Measurements from ENCODE around the gene SRCAP. TPM values are rescaled to one million over a fixed set of nuclear protein-coding genes. Genes with fewer than 3 reads are reported as not detected.

SRCAP gene
- total and polyA plus RNA-seq, 2 donors from 2014 or later: 1.6 to 71.9 TPM

DNA sequence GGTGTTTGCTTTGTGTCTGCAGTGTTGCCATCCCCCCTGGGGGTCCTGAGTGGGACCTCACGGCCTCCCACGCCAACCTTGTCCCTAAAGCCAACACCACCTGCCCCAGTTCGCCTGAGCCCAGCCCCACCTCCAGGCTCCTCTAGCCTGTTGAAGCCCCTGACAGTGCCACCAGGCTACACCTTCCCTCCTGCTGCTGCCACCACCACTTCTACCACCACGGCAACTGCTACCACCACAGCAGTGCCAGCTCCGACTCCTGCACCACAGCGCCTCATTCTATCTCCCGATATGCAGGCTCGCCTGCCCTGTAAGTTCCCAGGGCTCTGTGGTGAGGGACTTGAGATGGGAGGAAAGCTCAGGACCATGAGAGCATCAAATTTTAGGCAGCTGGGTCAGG lies 22.2 kb downstream of the SRCAP start:
- Histone ChIP-seq H3K36me3 (ENCODE audit: control insufficient read depth in 2 of 3, insufficient read depth in 3 of 3, low read length in 3 of 3) (peaks cover 8 to 76% (median 55%) of the 10 kb centered on the region in 3 donors), H3K9ac (ENCODE audit: low read length in 3 of 3) (no peak overlapping the region), H3K4me3 (ENCODE audit: low read length in 3 of 3) (no peak overlapping the region), H3K4me1 (ENCODE audit: control insufficient read depth in 2 of 3, insufficient read depth in 2 of 3, low read depth in 1 of 3, low read length in 3 of 3) (peaks cover 0 to 1% (median 0%) of the 10 kb centered on the region in 3 donors), H3K9me3 (ENCODE audit: control insufficient read depth in 2 of 3, insufficient read depth in 1 of 3, low read length in 3 of 3) (no peaks in the 10 kb centered on the region), H3K27ac (ENCODE audit: low read depth in 2 of 2, low read length in 2 of 2) (no peak overlapping the region), H3K27me3 (ENCODE audit: control insufficient read depth, insufficient read depth, low read length) (no peaks in the 10 kb centered on the region)
- intact Hi-C loops (cut with DNase I): no loop called here
- DNase-seq (peak in 1 of 5 donors; percentile 62), FAIRE-seq (no peak)
- TF ChIP-seq, protein P1, sequence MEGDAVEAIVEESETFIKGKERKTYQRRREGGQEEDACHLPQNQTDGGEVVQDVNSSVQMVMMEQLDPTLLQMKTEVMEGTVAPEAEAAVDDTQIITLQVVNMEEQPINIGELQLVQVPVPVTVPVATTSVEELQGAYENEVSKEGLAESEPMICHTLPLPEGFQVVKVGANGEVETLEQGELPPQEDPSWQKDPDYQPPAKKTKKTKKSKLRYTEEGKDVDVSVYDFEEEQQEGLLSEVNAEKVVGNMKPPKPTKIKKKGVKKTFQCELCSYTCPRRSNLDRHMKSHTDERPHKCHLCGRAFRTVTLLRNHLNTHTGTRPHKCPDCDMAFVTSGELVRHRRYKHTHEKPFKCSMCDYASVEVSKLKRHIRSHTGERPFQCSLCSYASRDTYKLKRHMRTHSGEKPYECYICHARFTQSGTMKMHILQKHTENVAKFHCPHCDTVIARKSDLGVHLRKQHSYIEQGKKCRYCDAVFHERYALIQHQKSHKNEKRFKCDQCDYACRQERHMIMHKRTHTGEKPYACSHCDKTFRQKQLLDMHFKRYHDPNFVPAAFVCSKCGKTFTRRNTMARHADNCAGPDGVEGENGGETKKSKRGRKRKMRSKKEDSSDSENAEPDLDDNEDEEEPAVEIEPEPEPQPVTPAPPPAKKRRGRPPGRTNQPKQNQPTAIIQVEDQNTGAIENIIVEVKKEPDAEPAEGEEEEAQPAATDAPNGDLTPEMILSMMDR (IDR thresholded peaks at IDR 0.05; ENCODE audit: borderline replicate concordance, extremely low read depth, insufficient read depth): no peak

DNA sequence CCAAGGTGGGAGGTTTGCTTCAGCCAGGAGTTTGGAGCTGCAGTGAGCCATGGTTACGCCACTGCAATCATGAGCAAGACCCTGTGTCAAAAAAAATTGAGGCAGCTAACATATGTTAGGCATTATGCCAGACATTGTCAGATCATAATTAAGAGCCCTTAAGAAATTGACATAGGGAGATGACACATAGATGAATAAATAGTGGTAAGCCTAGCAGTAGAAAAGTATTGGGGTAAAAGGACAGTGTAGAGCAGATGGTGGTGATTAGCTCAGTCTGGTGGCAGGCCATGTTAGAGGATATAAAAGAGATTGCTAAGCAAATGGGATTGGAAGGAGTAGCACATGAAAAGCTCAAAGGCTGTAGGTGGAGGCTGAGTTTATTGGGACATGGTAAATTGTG lies 22.6 kb downstream of the SRCAP start:
- no peak for FAIRE-seq
- DNase-seq: no peak
- H3K27me3 ChIP-seq (ENCODE audit: control insufficient read depth, insufficient read depth, low read length): no peaks in the 10 kb centered on the region
- no peak overlapping the region for H3K4me3 ChIP-seq (ENCODE audit: low read length in 3 of 3)
- no peak overlapping the region for H3K27ac ChIP-seq (ENCODE audit: low read depth in 2 of 2, low read length in 2 of 2)
- intact Hi-C loops (cut with DNase I): no loop called here
- no peak overlapping the region for H3K9ac ChIP-seq (ENCODE audit: low read length in 3 of 3)
- peaks cover 8 to 72% (median 51%) of the 10 kb centered on the region in 3 donors for H3K36me3 ChIP-seq (ENCODE audit: control insufficient read depth in 2 of 3, insufficient read depth in 3 of 3, low read length in 3 of 3)
- no peaks in the 10 kb centered on the region for H3K9me3 ChIP-seq (ENCODE audit: control insufficient read depth in 2 of 3, insufficient read depth in 1 of 3, low read length in 3 of 3)
- TF ChIP-seq, protein P1 (IDR thresholded peaks at IDR 0.05; ENCODE audit: borderline replicate concordance, extremely low read depth, insufficient read depth): no peak
- peaks cover 0 to 2% (median 0%) of the 10 kb centered on the region in 3 donors for H3K4me1 ChIP-seq (ENCODE audit: control insufficient read depth in 2 of 3, insufficient read depth in 2 of 3, low read depth in 1 of 3, low read length in 3 of 3)

DNA sequence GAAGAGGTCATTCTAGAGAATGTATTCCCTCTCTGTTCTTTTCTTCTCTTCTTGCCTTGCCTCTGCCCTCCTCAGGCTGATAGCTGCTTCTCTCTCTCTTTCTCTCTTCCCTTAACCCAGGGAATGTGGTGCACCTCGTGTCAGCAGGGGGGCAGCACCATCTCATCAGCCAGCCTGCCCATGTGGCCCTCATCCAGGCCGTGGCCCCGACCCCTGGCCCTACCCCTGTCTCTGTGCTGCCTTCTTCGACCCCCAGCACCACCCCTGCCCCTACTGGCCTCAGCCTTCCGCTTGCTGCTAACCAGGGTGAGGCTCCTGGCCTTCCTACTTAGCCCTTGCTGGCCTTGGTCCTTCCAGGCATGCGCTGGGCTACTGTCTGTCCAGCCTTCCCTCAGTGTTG lies 23.5 kb downstream of the SRCAP start:
- no peak overlapping the region for H3K27ac ChIP-seq (ENCODE audit: low read depth in 2 of 2, low read length in 2 of 2)
- H3K4me1 ChIP-seq (ENCODE audit: control insufficient read depth in 2 of 3, insufficient read depth in 2 of 3, low read depth in 1 of 3, low read length in 3 of 3): peaks cover 0 to 2% (median 0%) of the 10 kb centered on the region in 3 donors
- H3K9me3 ChIP-seq (ENCODE audit: control insufficient read depth in 2 of 3, insufficient read depth in 1 of 3, low read length in 3 of 3): no peaks in the 10 kb centered on the region
- H3K9ac ChIP-seq (ENCODE audit: low read length in 3 of 3): no peak overlapping the region
- FAIRE-seq (no peak), DNase-seq (peak in 1 of 5 donors; percentile 41)
- TF ChIP-seq, protein P1 (IDR thresholded peaks at IDR 0.05; ENCODE audit: borderline replicate concordance, extremely low read depth, insufficient read depth): no peak
- H3K36me3 ChIP-seq (ENCODE audit: control insufficient read depth in 2 of 3, insufficient read depth in 3 of 3, low read length in 3 of 3): peaks cover 8 to 63% (median 46%) of the 10 kb centered on the region in 3 donors
- H3K27me3 ChIP-seq (ENCODE audit: control insufficient read depth, insufficient read depth, low read length): no peaks in the 10 kb centered on the region
- no peak overlapping the region for H3K4me3 ChIP-seq (ENCODE audit: low read length in 3 of 3)
- intact Hi-C loops (cut with DNase I): no loop called here

DNA sequence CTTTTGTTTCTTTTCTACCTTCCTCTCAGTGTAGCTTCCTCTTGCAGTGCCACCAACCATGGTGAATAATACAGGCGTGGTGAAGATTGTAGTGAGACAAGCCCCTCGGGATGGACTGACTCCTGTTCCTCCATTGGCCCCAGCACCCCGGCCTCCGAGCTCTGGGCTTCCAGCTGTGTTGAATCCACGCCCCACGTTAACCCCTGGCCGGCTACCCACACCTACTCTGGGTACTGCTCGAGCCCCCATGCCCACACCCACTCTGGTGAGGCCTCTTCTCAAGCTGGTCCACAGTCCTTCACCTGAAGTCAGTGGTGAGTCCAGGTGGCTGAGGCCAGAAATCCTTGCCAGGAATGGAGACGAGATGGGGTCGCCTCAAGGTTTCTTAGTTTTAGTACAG lies 23.9 kb downstream of the SRCAP start:
- H3K27me3 ChIP-seq (ENCODE audit: control insufficient read depth, insufficient read depth, low read length): no peaks in the 10 kb centered on the region
- H3K4me1 ChIP-seq (ENCODE audit: control insufficient read depth in 2 of 3, insufficient read depth in 2 of 3, low read depth in 1 of 3, low read length in 3 of 3): peaks cover 0 to 2% (median 0%) of the 10 kb centered on the region in 3 donors
- no peak overlapping the region for H3K27ac ChIP-seq (ENCODE audit: low read depth in 2 of 2, low read length in 2 of 2)
- no peaks in the 10 kb centered on the region for H3K9me3 ChIP-seq (ENCODE audit: control insufficient read depth in 2 of 3, insufficient read depth in 1 of 3, low read length in 3 of 3)
- TF ChIP-seq, protein P1 (IDR thresholded peaks at IDR 0.05; ENCODE audit: borderline replicate concordance, extremely low read depth, insufficient read depth): no peak
- DNase-seq: peak in 1 of 5 donors; percentile 64
- no peak overlapping the region for H3K9ac ChIP-seq (ENCODE audit: low read length in 3 of 3)
- peaks cover 8 to 62% (median 46%) of the 10 kb centered on the region in 3 donors for H3K36me3 ChIP-seq (ENCODE audit: control insufficient read depth in 2 of 3, insufficient read depth in 3 of 3, low read length in 3 of 3)
- no peak for FAIRE-seq
- no peak overlapping the region for H3K4me3 ChIP-seq (ENCODE audit: low read length in 3 of 3)
- intact Hi-C loops (cut with DNase I): no loop called here

All from kidney (tissue), 14 donors.